Liver (tissue), 9 donors: Measurements from ENCODE around the gene PYGL. TPM values are rescaled to one million over a fixed set of nuclear protein-coding genes. Genes with fewer than 3 reads are reported as not detected.

Experiments used
- DNase-seq: peaks from one replicate; pipeline ENCODE4 v3.0.0-alpha.2; 2017; ENCODE audit warnings: low spot score
- H3K27ac ChIP-seq, 2 donors: one replicate each; pipeline ENCODE4 v1.7.0; 2013; ENCODE audit warnings: inconsistent platforms in 2 of 2, low read length in 2 of 2, control low read depth in 1 of 2, low read depth in 1 of 2, mild to moderate bottlenecking in 1 of 2
- H3K27me3 ChIP-seq, 4 donors: one replicate each; pipeline versions ENCODE4 v1.6.1 to v1.7.0; 2013; ENCODE audit warnings: low read length in 3 of 4, inconsistent platforms in 1 of 4, mild to moderate bottlenecking in 1 of 4, moderate library complexity in 1 of 4; ENCODE audit not compliant: control insufficient read depth in 4 of 4, insufficient read depth in 4 of 4
- H3K36me3 ChIP-seq, 4 donors: one replicate each; pipeline versions ENCODE4 v1.6.1 to v1.7.0; 2013; ENCODE audit warnings: low read length in 3 of 4, mild to moderate bottlenecking in 3 of 4, low read depth in 1 of 4, moderate library complexity in 1 of 4; ENCODE audit not compliant: control insufficient read depth in 4 of 4, insufficient read depth in 3 of 4
- H3K4me1 ChIP-seq, 4 donors: one replicate each; pipeline versions ENCODE4 v1.6.1 to v1.7.0; 2013; ENCODE audit warnings: low read length in 3 of 4, mild to moderate bottlenecking in 3 of 4, moderate library complexity in 1 of 4; ENCODE audit not compliant: control insufficient read depth in 4 of 4, insufficient read depth in 4 of 4
- H3K4me3 ChIP-seq, 3 donors: one replicate each; pipeline versions ENCODE4 v1.6.1 to v1.7.0; 2013; ENCODE audit warnings: low read length in 3 of 3, control low read depth in 1 of 3, low read depth in 1 of 3, mild to moderate bottlenecking in 1 of 3
- H3K9ac ChIP-seq, 2 donors: one replicate each; pipeline ENCODE4 v1.7.0; 2013; ENCODE audit warnings: low read length in 2 of 2, mild to moderate bottlenecking in 2 of 2, moderate library complexity in 2 of 2, control low read depth in 1 of 2, low read depth in 1 of 2
- H3K9me3 ChIP-seq, 4 donors: one replicate each; pipeline versions ENCODE4 v1.6.1 to v1.7.0; 2013; ENCODE audit warnings: low read length in 3 of 4; ENCODE audit not compliant: control insufficient read depth in 4 of 4
- ATF3 ChIP-seq: IDR thresholded peaks from 2 replicates; pipeline ENCODE4 v1.6.1; 2016; ENCODE audit warnings: antibody characterized with exemption
- CTCF ChIP-seq: fragments of 150-350 bp; IDR thresholded peaks from 2 replicates; pipeline ENCODE4 v1.5.1; 2017; ENCODE audit warnings: improper control_type of control experiment, low read depth, low read length; ENCODE audit not compliant: missing input control
- EGR1 ChIP-seq, 2 donors: IDR thresholded peaks; 2 replicates each; pipeline ENCODE4 v1.6.1; 2016 to 2018; ENCODE audit warnings: antibody characterized with exemption in 2 of 2, low read depth in 2 of 2
- FOXA1 ChIP-seq: IDR thresholded peaks from 2 replicates; pipeline ENCODE4 v1.6.1; 2016; ENCODE audit warnings: antibody characterized with exemption
- FOXA2 ChIP-seq: IDR thresholded peaks from 2 replicates; pipeline ENCODE4 v1.6.1; 2016; ENCODE audit warnings: antibody characterized with exemption
- HNF4A ChIP-seq, 2 donors: conservative IDR thresholded peaks; 2 replicates each; pipeline ENCODE4 v1.6.1; 2016; ENCODE audit warnings: antibody characterized with exemption in 2 of 2, mild to moderate bottlenecking in 2 of 2
- HNF4G ChIP-seq: IDR thresholded peaks from 2 replicates; pipeline ENCODE4 v1.6.1; 2016; ENCODE audit warnings: antibody characterized with exemption
- JUND ChIP-seq, 2 donors: IDR thresholded peaks; 2 replicates each; pipeline ENCODE4 v1.6.1; 2016; ENCODE audit warnings: antibody characterized with exemption in 2 of 2
- MAX ChIP-seq: IDR thresholded peaks from 2 replicates; pipeline ENCODE4 v1.6.1; 2016; ENCODE audit warnings: antibody characterized with exemption
- NR2F2 ChIP-seq: IDR thresholded peaks from 2 replicates; pipeline ENCODE4 v1.6.1; 2016; ENCODE audit warnings: antibody characterized with exemption
- REST ChIP-seq: IDR thresholded peaks from 2 replicates; pipeline ENCODE4 v1.6.1; 2016; ENCODE audit warnings: antibody characterized with exemption, mild to moderate bottlenecking
- RXRA ChIP-seq, 2 donors: IDR thresholded peaks; 2 replicates each; pipeline ENCODE4 v1.6.1; 2017 to 2018; ENCODE audit warnings: antibody characterized with exemption in 2 of 2, mild to moderate bottlenecking in 1 of 2
- SP1 ChIP-seq: IDR thresholded peaks from 2 replicates; pipeline ENCODE4 v1.6.1; 2018; ENCODE audit warnings: antibody characterized with exemption, mild to moderate bottlenecking
- TAF1 ChIP-seq: conservative IDR thresholded peaks from 2 replicates; pipeline ENCODE4 v1.6.1; 2016; ENCODE audit warnings: antibody characterized with exemption, mild to moderate bottlenecking
- YY1 ChIP-seq: IDR thresholded peaks from 2 replicates; pipeline ENCODE4 v1.6.1; 2016; ENCODE audit warnings: antibody characterized with exemption, mild to moderate bottlenecking
- ZBTB33 ChIP-seq: IDR thresholded peaks from 2 replicates; pipeline ENCODE4 v1.6.1; 2016; ENCODE audit warnings: antibody characterized with exemption
- polyA plus RNA-seq, 2 donors: library from polyadenylated mRNA; stranded (reverse) in 1 of 2; unstranded in 1 of 2; fragments of 200-250 nt in 1 of 2; fragments of >200 nt in 1 of 2; fragmentation: Nextera tagmentation in 1 of 2; extraction: Ambion mirVana in 1 of 2; gene quantifications; one replicate each; pipeline versions ENCODE4 v1.2.1 to v1.2.3, GENCODE V29; 2013 to 2015
- total RNA-seq, 2 donors: library from RNA; depleted of rRNA; stranded (reverse); fragments of >200 nt; gene quantifications; one replicate each; pipeline ENCODE4 v1.2.3, GENCODE V29; 2014
- donor health status: healthy.
- donor health status: healthy.
- donor health status: healthy.
- donor health status: healthy.
- donor health status: healthy.

The PYGL gene
- total and polyA plus RNA-seq, 4 donors, result 53.0 to 109 (median 86.3) TPM

GRCh38 chr14:50906326-50907065 lies 37.8 kb downstream of the PYGL start (continued):
- TF ChIP-seq ZBTB33 (no peak), YY1 (no peak), TAF1 (no peak), REST (no peak), HNF4A (conservative IDR thresholded peaks at IDR 0.05) (no peak)

- no peak overlapping the region for H3K9ac ChIP-seq
- TF ChIP-seq FOXA2 (no peak), HNF4G (no peak), MAX (no peak), ATF3 (no peak), ZBTB33 (no peak), REST (no peak), EGR1 (IDR thresholded peaks at IDR 0.05; ENCODE audit: low read depth in 2 of 2) (no peak), TAF1 (no peak), HNF4A (conservative IDR thresholded peaks at IDR 0.05) (no peak), FOXA1 (no peak), CTCF (no peak), SP1 (no peak), JUND (IDR thresholded peaks at IDR 0.05) (no peak), NR2F2 (no peak), RXRA (IDR thresholded peaks at IDR 0.05) (no peak)
- no peaks in the 10 kb centered on the region for H3K9me3 ChIP-seq
- no peak overlapping the region for H3K27ac ChIP-seq
- no peak overlapping the region for H3K4me3 ChIP-seq
- no peaks in the 10 kb centered on the region for H3K4me1 ChIP-seq
- no peaks in the 10 kb centered on the region for H3K27me3 ChIP-seq
- no peak for DNase-seq
- H3K36me3 ChIP-seq, result peaks cover 5 to 55% (median 49%) of the 10 kb centered on the region in 4 donors
Measured at GRCh38 chr14:50904719-50905118, 39.6 kb downstream of the PYGL start.
